Astrocyte (in vitro differentiated cells and primary cell): ENCODE data around the gene LGR4. TPM values are rescaled to one million over a fixed set of nuclear protein-coding genes. Genes with fewer than 3 reads are reported as not detected.

ENCODE experiments used
- DNase-seq: peaks from one replicate; pipeline ENCODE4 v3.0.0-alpha.2; 2010; ENCODE audit warnings: low read depth
- FAIRE-seq: peaks from 2 replicates; lab custom pipeline; 2011; peaks lifted over from hg19 to GRCh38; lab: Jason Lieb, UNC
- H2AFZ ChIP-seq: 2 replicates; pipeline ENCODE4 v1.6.0; 2012; ENCODE audit warnings: low read depth, low read length, inconsistent platforms
- H3K27ac ChIP-seq: 2 replicates; pipeline ENCODE4 v1.5.1; 2011; ENCODE audit warnings: low read depth, low read length, inconsistent platforms
- H3K27me3 ChIP-seq: 2 replicates; pipeline ENCODE4 v1.6.0; 2011; ENCODE audit warnings: low read length, inconsistent platforms; ENCODE audit not compliant: insufficient read depth
- H3K36me3 ChIP-seq: 2 replicates; pipeline ENCODE4 v1.5.1; 2011; ENCODE audit warnings: low read length, inconsistent platforms; ENCODE audit not compliant: insufficient read depth
- H3K4me1 ChIP-seq: 2 replicates; pipeline ENCODE4 v1.5.1; 2011; ENCODE audit warnings: low read length, inconsistent platforms; ENCODE audit not compliant: insufficient read depth
- H3K4me2 ChIP-seq: 2 replicates; pipeline ENCODE4 v1.6.0; 2012; ENCODE audit warnings: low read length, inconsistent platforms
- H3K4me3 ChIP-seq: 2 replicates; pipeline ENCODE4 v1.5.1; 2011; ENCODE audit warnings: low read depth, mild to moderate bottlenecking, low read length, inconsistent platforms; ENCODE audit not compliant: insufficient read depth
- H3K79me2 ChIP-seq: 2 replicates; pipeline ENCODE4 v1.6.0; 2012; ENCODE audit warnings: mild to moderate bottlenecking, low read length, inconsistent platforms; ENCODE audit not compliant: insufficient read depth
- H3K9ac ChIP-seq: 2 replicates; pipeline ENCODE4 v1.6.0; 2012; ENCODE audit warnings: mild to moderate bottlenecking, low read length, inconsistent platforms
- H3K9me3 ChIP-seq: 2 replicates; pipeline ENCODE4 v1.5.1; 2012; ENCODE audit warnings: low read depth, mild to moderate bottlenecking, low read length, inconsistent platforms; ENCODE audit not compliant: insufficient read depth
- H4K20me1 ChIP-seq: 2 replicates; pipeline ENCODE4 v1.6.0; 2012; ENCODE audit warnings: low read length, inconsistent platforms; ENCODE audit not compliant: insufficient read depth
- H3K27ac Mint-ChIP-seq: one replicate; pipeline ENCODE4 v1.8.0; 2021; ENCODE audit warnings: mild to moderate bottlenecking, mixed read lengths; ENCODE audit not compliant: unreplicated experiment
- H3K27me3 Mint-ChIP-seq: one replicate; pipeline ENCODE4 v1.8.0; 2021; ENCODE audit warnings: low read depth, mixed read lengths; ENCODE audit not compliant: unreplicated experiment
- H3K36me3 Mint-ChIP-seq: one replicate; pipeline ENCODE4 v1.8.0; 2021; ENCODE audit warnings: low read depth, mixed read lengths; ENCODE audit not compliant: unreplicated experiment
- H3K4me1 Mint-ChIP-seq: one replicate; pipeline ENCODE4 v1.8.0; 2021; ENCODE audit warnings: low read depth, mixed read lengths; ENCODE audit not compliant: unreplicated experiment
- H3K4me3 Mint-ChIP-seq: one replicate; pipeline ENCODE4 v1.8.0; 2021; ENCODE audit warnings: mild to moderate bottlenecking, moderate library complexity, mixed read lengths; ENCODE audit not compliant: unreplicated experiment
- H3K9me3 Mint-ChIP-seq: one replicate; pipeline ENCODE4 v1.8.0; 2021; ENCODE audit warnings: mild to moderate bottlenecking, mixed read lengths; ENCODE audit not compliant: unreplicated experiment
- CTCF ChIP-seq: IDR thresholded peaks from 2 replicates; pipeline ENCODE4 v1.5.1; 2011; ENCODE audit warnings: low read depth, mild to moderate bottlenecking, inconsistent platforms, low read length, moderate library complexity; ENCODE audit not compliant: insufficient read depth
- EZH2 ChIP-seq: IDR thresholded peaks from 2 replicates; pipeline ENCODE4 v1.6.1; 2012; ENCODE audit warnings: mild to moderate bottlenecking, low read length, inconsistent platforms; ENCODE audit not compliant: insufficient read depth
- total RNA-seq: library from RNA; stranded (reverse); gene quantifications from 2 replicates; pipeline ENCODE4 v1.2.1, GENCODE V29; 2021

LGR4 gene
- total RNA-seq, 1 donor from 2014 or later, result 50.0 TPM

GRCh38 chr11:27514076-27514475 is 41.5 kb upstream of the LGR4 start:
- H3K27ac ChIP-seq, result peak overlapping the region; percentile 12
- H3K79me2 ChIP-seq, result no peaks in the 10 kb centered on the region
- FAIRE-seq (no peak), DNase-seq (no peak)
- no peaks in the 10 kb centered on the region for H4K20me1 ChIP-seq
- peaks cover 2% of the 10 kb centered on the region for H3K9me3 Mint-ChIP-seq
- H3K4me3 Mint-ChIP-seq, result no peak overlapping the region
- peak overlapping the region; percentile 1 for H3K4me2 ChIP-seq
- H3K27me3 Mint-ChIP-seq, result no peaks in the 10 kb centered on the region
- peaks cover 3% of the 10 kb centered on the region for H3K4me1 ChIP-seq
- H3K9ac ChIP-seq, result no peak overlapping the region
- H3K36me3 Mint-ChIP-seq, result no peaks in the 10 kb centered on the region
- H3K36me3 ChIP-seq, result no peaks in the 10 kb centered on the region
- no peak overlapping the region for H3K27ac Mint-ChIP-seq
- no peaks in the 10 kb centered on the region for H3K27me3 ChIP-seq
- H3K4me1 Mint-ChIP-seq, result no peaks in the 10 kb centered on the region
- H3K4me3 ChIP-seq, result no peak overlapping the region
- peaks cover 3% of the 10 kb centered on the region for H3K9me3 ChIP-seq
- TF ChIP-seq EZH2, result no peak
- TF ChIP-seq CTCF, result no peak
- H2AFZ ChIP-seq, result no peak overlapping the region

GRCh38 chr11:27513389-27513788 is 40.8 kb upstream of the LGR4 start:
- no peak for DNase-seq
- H3K9me3 Mint-ChIP-seq, result peaks cover 2% of the 10 kb centered on the region

More at GRCh38 chr11:27513389-27513788, 40.8 kb upstream of the LGR4 start:
- H3K9me3 ChIP-seq, result peaks cover 3% of the 10 kb centered on the region
- H3K79me2 ChIP-seq, result no peaks in the 10 kb centered on the region
- no peaks in the 10 kb centered on the region for H3K27me3 ChIP-seq
- no peak overlapping the region for H3K4me3 ChIP-seq
- no peaks in the 10 kb centered on the region for H3K4me1 Mint-ChIP-seq
- H2AFZ ChIP-seq, result no peak overlapping the region
- H3K4me2 ChIP-seq, result no peak overlapping the region
- peaks cover 3% of the 10 kb centered on the region for H3K4me1 ChIP-seq
- no peaks in the 10 kb centered on the region for H4K20me1 ChIP-seq
- H3K27ac Mint-ChIP-seq, result no peak overlapping the region
- H3K4me3 Mint-ChIP-seq, result no peak overlapping the region
- TF ChIP-seq EZH2 (no peak), CTCF (no peak)
- H3K36me3 Mint-ChIP-seq, result no peaks in the 10 kb centered on the region
- H3K36me3 ChIP-seq, result no peaks in the 10 kb centered on the region
- no peak for FAIRE-seq
- no peak overlapping the region for H3K27ac ChIP-seq
- no peak overlapping the region for H3K9ac ChIP-seq
- no peaks in the 10 kb centered on the region for H3K27me3 Mint-ChIP-seq
